ENCODE data around the gene RELCH.

GRCh38 chr18:62357079-62357719, 170.1 kb downstream of the RELCH start:
- no peak for TF ChIP-seq POLR2AphosphoS5 (IDR thresholded peaks at IDR 0.05; ENCODE audit: low read depth, low read length)
- no peak for TF ChIP-seq TAF1 (CRISPR knock-in tag; IDR thresholded peaks at IDR 0.05)
- no peak for TF ChIP-seq KAT7 (CRISPR knock-in tag; IDR thresholded peaks at IDR 0.05; ENCODE audit: borderline replicate concordance)
- no peak for TF ChIP-seq ZNF143 (CRISPR knock-in tag; IDR thresholded peaks at IDR 0.05)
- TF ChIP-seq ZNF138 (CRISPR knock-in tag; IDR thresholded peaks at IDR 0.05; ENCODE audit: low read depth) = no peak
- TF ChIP-seq KDM4B (CRISPR knock-in tag; IDR thresholded peaks at IDR 0.05) = no peak
- no peak for TF ChIP-seq CTCF (CRISPR knock-in tag; IDR thresholded peaks at IDR 0.05)
